Stimulated activated naive CD8-positive, alpha-beta T cell treated with anti-CD3 and anti-CD28 coated beads, Interleukin-15, amount 100 ng/mL, for 72 hours (primary cell): ENCODE results near the gene HPSE2.
"Not testable (repeated sequence)": the region's sequence is repeated elsewhere in the genome, so short reads cannot be mapped to it uniquely, and the experiment has no call there.

ENCODE experiments used
- ATAC-seq: fragments of 150-1000 bp; cut with Tn5 transposase; 2 replicates; pipeline ENCODE4 v1.10.0; 2021; ENCODE audit warnings: mild to moderate bottlenecking, moderate library complexity
- DNase-seq, 2 donors: peaks; one replicate each; pipeline ENCODE4 v3.0.0; 2021 to 2022
- H3K27ac Mint-ChIP-seq, 2 donors: one replicate each; pipeline ENCODE4 v1.8.0; 2022; ENCODE audit warnings: mild to moderate bottlenecking in 2 of 2, mixed read lengths in 2 of 2, moderate library complexity in 2 of 2
- H3K27me3 Mint-ChIP-seq: one replicate; pipeline ENCODE4 v1.8.0; 2022; ENCODE audit warnings: mixed read lengths
- H3K4me1 Mint-ChIP-seq: one replicate; pipeline ENCODE4 v1.8.0; 2022; ENCODE audit warnings: mild to moderate bottlenecking, mixed read lengths
- H3K4me3 Mint-ChIP-seq, 2 donors: one replicate each; pipeline ENCODE4 v1.8.0; 2022; ENCODE audit warnings: mild to moderate bottlenecking in 2 of 2, mixed read lengths in 2 of 2, moderate library complexity in 1 of 2
- H3K9me3 Mint-ChIP-seq, 2 donors: one replicate each; pipeline ENCODE4 v1.8.0; 2022; ENCODE audit warnings: mixed read lengths in 2 of 2

Gene HPSE2

GRCh38 chr10:98994030-98994429 lies 241.6 kb downstream of the HPSE2 start:
- H3K4me3 Mint-ChIP-seq, result no peak overlapping the region

GRCh38 chr10:98983751-98984150 lies 251.9 kb downstream of the HPSE2 start:
- H3K27me3 Mint-ChIP-seq, H3K4me1 Mint-ChIP-seq, H3K4me3 Mint-ChIP-seq, H3K9me3 Mint-ChIP-seq, H3K27ac Mint-ChIP-seq, DNase-seq, ATAC-seq: not testable (repeated sequence)

More at GRCh38 chr10:98994030-98994429, 241.6 kb downstream of the HPSE2 start:
- H3K27me3 Mint-ChIP-seq, result no peaks in the 10 kb centered on the region
- ATAC-seq, result peak; percentile 42
- no peaks in the 10 kb centered on the region for H3K4me1 Mint-ChIP-seq
- DNase-seq, result no peak
- no peak overlapping the region for H3K27ac Mint-ChIP-seq
- no peaks in the 10 kb centered on the region for H3K9me3 Mint-ChIP-seq

GRCh38 chr10:98980353-98980752 lies 255.3 kb downstream of the HPSE2 start:
- ATAC-seq (no peak), DNase-seq (no peak)
- Mint-ChIP-seq H3K4me3 (no peak overlapping the region), H3K27ac (no peak overlapping the region), H3K9me3 (peaks cover 5 to 8% of the 10 kb centered on the region in 2 donors), H3K27me3 (no peaks in the 10 kb centered on the region), H3K4me1 (no peaks in the 10 kb centered on the region)

GRCh38 chr10:98971464-98971863 lies 264.2 kb downstream of the HPSE2 start:
- Mint-ChIP-seq H3K4me1 (no peaks in the 10 kb centered on the region), H3K9me3 (peaks cover 0 to 7% of the 10 kb centered on the region in 2 donors), H3K27me3 (no peaks in the 10 kb centered on the region), H3K27ac (no peak overlapping the region), H3K4me3 (no peak overlapping the region)
- no peak for ATAC-seq
- no peak for DNase-seq

GRCh38 chr10:98967601-98968000 lies 268.1 kb downstream of the HPSE2 start:
- H3K9me3 Mint-ChIP-seq, result peaks cover 7 to 12% of the 10 kb centered on the region in 2 donors
- peaks cover 5% of the 10 kb centered on the region for H3K27me3 Mint-ChIP-seq
- ATAC-seq (no peak), DNase-seq (no peak)
- H3K4me3 Mint-ChIP-seq, result no peak overlapping the region
- no peaks in the 10 kb centered on the region for H3K4me1 Mint-ChIP-seq
- no peak overlapping the region for H3K27ac Mint-ChIP-seq

- Mint-ChIP-seq H3K9me3 (peaks cover 0 to 12% of the 10 kb centered on the region in 2 donors), H3K4me3 (no peak overlapping the region), H3K4me1 (no peaks in the 10 kb centered on the region), H3K27ac (no peak overlapping the region), H3K27me3 (peaks cover 5% of the 10 kb centered on the region)
- DNase-seq, result no peak
- no peak for ATAC-seq
Measured at GRCh38 chr10:98963608-98964007, 272.0 kb downstream of the HPSE2 start.

GRCh38 chr10:98959379-98959778 lies 276.3 kb downstream of the HPSE2 start:
- no peak overlapping the region for H3K4me3 Mint-ChIP-seq
- no peak overlapping the region for H3K27ac Mint-ChIP-seq
- peaks cover 2 to 10% of the 10 kb centered on the region in 2 donors for H3K9me3 Mint-ChIP-seq
- H3K27me3 Mint-ChIP-seq, result peaks cover under 1% of the 10 kb centered on the region
- no peak for DNase-seq
- no peaks in the 10 kb centered on the region for H3K4me1 Mint-ChIP-seq
- no peak for ATAC-seq

GRCh38 chr10:98957801-98958200 lies 277.9 kb downstream of the HPSE2 start:
- H3K27ac Mint-ChIP-seq, result no peak overlapping the region
- no peaks in the 10 kb centered on the region for H3K27me3 Mint-ChIP-seq
- H3K4me1 Mint-ChIP-seq, result no peaks in the 10 kb centered on the region
- ATAC-seq (no peak), DNase-seq (no peak)
- peaks cover 0 to 10% of the 10 kb centered on the region in 2 donors for H3K9me3 Mint-ChIP-seq
- H3K4me3 Mint-ChIP-seq, result no peak overlapping the region

GRCh38 chr10:98956576-98957260 lies 278.9 kb downstream of the HPSE2 start:
- no peaks in the 10 kb centered on the region for H3K4me1 Mint-ChIP-seq
- no peaks in the 10 kb centered on the region for H3K27me3 Mint-ChIP-seq
- H3K9me3 Mint-ChIP-seq, result peaks cover 0 to 10% of the 10 kb centered on the region in 2 donors
- H3K4me3 Mint-ChIP-seq, result no peak overlapping the region
- no peak overlapping the region for H3K27ac Mint-ChIP-seq
- DNase-seq (no peak), ATAC-seq (no peak)

- no peak overlapping the region for H3K4me3 Mint-ChIP-seq
- no peaks in the 10 kb centered on the region for H3K27me3 Mint-ChIP-seq
- no peak for DNase-seq
- H3K9me3 Mint-ChIP-seq, result peaks cover 0 to 11% of the 10 kb centered on the region in 2 donors
- H3K4me1 Mint-ChIP-seq, result no peaks in the 10 kb centered on the region
- H3K27ac Mint-ChIP-seq, result no peak overlapping the region
- ATAC-seq, result no peak
Measured at GRCh38 chr10:98953251-98953650, 282.4 kb downstream of the HPSE2 start.

- Mint-ChIP-seq H3K27ac (no peak overlapping the region), H3K4me1 (no peaks in the 10 kb centered on the region), H3K9me3 (peaks cover 0 to 6% of the 10 kb centered on the region in 2 donors), H3K4me3 (no peak overlapping the region), H3K27me3 (no peaks in the 10 kb centered on the region)
- DNase-seq (no peak), ATAC-seq (no peak)
Measured at GRCh38 chr10:98951269-98952000, 284.2 kb downstream of the HPSE2 start.

GRCh38 chr10:98950106-98950505 lies 285.5 kb downstream of the HPSE2 start:
- Mint-ChIP-seq H3K27me3 (no peaks in the 10 kb centered on the region), H3K4me3 (no peak overlapping the region), H3K27ac (no peak overlapping the region), H3K4me1 (no peaks in the 10 kb centered on the region), H3K9me3 (peaks cover 0 to 6% of the 10 kb centered on the region in 2 donors)
- ATAC-seq (no peak), DNase-seq (no peak)

GRCh38 chr10:98949306-98949705 lies 286.3 kb downstream of the HPSE2 start:
- Mint-ChIP-seq H3K27me3 (no peaks in the 10 kb centered on the region), H3K4me3 (no peak overlapping the region), H3K27ac (no peak overlapping the region), H3K9me3 (peaks cover 0 to 6% of the 10 kb centered on the region in 2 donors), H3K4me1 (no peaks in the 10 kb centered on the region)
- DNase-seq (no peak), ATAC-seq (no peak)

GRCh38 chr10:98943681-98944080 lies 292.0 kb downstream of the HPSE2 start:
- Mint-ChIP-seq H3K27ac (no peak overlapping the region), H3K9me3 (peaks cover 0 to 16% of the 10 kb centered on the region in 2 donors), H3K4me3 (no peak overlapping the region), H3K4me1 (no peaks in the 10 kb centered on the region), H3K27me3 (no peaks in the 10 kb centered on the region)
- no peak for DNase-seq
- ATAC-seq, result no peak

GRCh38 chr10:98929709-98930108 lies 305.9 kb downstream of the HPSE2 start:
- no peaks in the 10 kb centered on the region for H3K4me1 Mint-ChIP-seq
- H3K27ac Mint-ChIP-seq, result no peak overlapping the region
- peaks cover 15 to 31% of the 10 kb centered on the region in 2 donors for H3K9me3 Mint-ChIP-seq
- H3K27me3 Mint-ChIP-seq, result no peaks in the 10 kb centered on the region
- ATAC-seq, result no peak
- no peak overlapping the region for H3K4me3 Mint-ChIP-seq
- no peak for DNase-seq

GRCh38 chr10:98925651-98926050 lies 310.0 kb downstream of the HPSE2 start:
- no peaks in the 10 kb centered on the region for H3K4me1 Mint-ChIP-seq
- DNase-seq (no peak), ATAC-seq (no peak)
- no peak overlapping the region for H3K4me3 Mint-ChIP-seq
- H3K9me3 Mint-ChIP-seq, result peaks cover 0 to 5% of the 10 kb centered on the region in 2 donors
- H3K27me3 Mint-ChIP-seq, result no peaks in the 10 kb centered on the region
- H3K27ac Mint-ChIP-seq, result no peak overlapping the region
